GM23338 (cell line): ENCODE data around the gene GPD2. TPM values are rescaled to one million over a fixed set of nuclear protein-coding genes. Genes with fewer than 3 reads are reported as not detected.

ENCODE experiments used
- ATAC-seq: fragments of 200-7000 bp; cut with Tn5 transposase; 3 replicates; pipeline ENCODE4 v1.9.1; 2020
- DNase-seq: peaks from one replicate; pipeline ENCODE4 v3.0.0-alpha.2; 2015; ENCODE audit warnings: low spot score
- H2AFZ ChIP-seq: fragments of 200-600 bp; sonication (generic); 2 replicates; pipeline ENCODE4 v1.8.0; 2016; ENCODE audit warnings: antibody characterized with exemption, mild to moderate bottlenecking, moderate library complexity
- H3F3A ChIP-seq: fragments of 200-600 bp; sonication (generic); replicated peaks from 2 replicates; pipeline ENCODE4 v1.8.0; 2017; ENCODE audit warnings: antibody characterized with exemption, mixed run types, low read depth
- H3K27ac ChIP-seq: fragments of 200-600 bp; sonication (generic); 2 replicates; pipeline ENCODE4 v1.6.1; 2016; ENCODE audit warnings: low read depth
- H3K27me3 ChIP-seq: fragments of 200-600 bp; sonication (generic); 2 replicates; pipeline ENCODE4 v1.8.0; 2016; ENCODE audit warnings: mild to moderate bottlenecking, mixed run types, moderate library complexity; ENCODE audit not compliant: insufficient read depth
- H3K36me3 ChIP-seq: fragments of 200-600 bp; sonication (generic); 2 replicates; pipeline ENCODE4 v1.8.0; 2016; ENCODE audit warnings: mild to moderate bottlenecking; ENCODE audit not compliant: insufficient read depth
- H3K4me1 ChIP-seq: fragments of 200-600 bp; sonication (generic); 2 replicates; pipeline ENCODE4 v1.8.0; 2016; ENCODE audit warnings: mild to moderate bottlenecking, moderate library complexity; ENCODE audit not compliant: insufficient read depth
- H3K4me2 ChIP-seq: fragments of 200-600 bp; sonication (generic); 2 replicates; pipeline ENCODE4 v1.7.1; 2017; ENCODE audit warnings: mixed run types
- H3K4me3 ChIP-seq: fragments of 200-600 bp; sonication (generic); 2 replicates; pipeline ENCODE4 v1.6.1; 2016; ENCODE audit warnings: mixed run types
- H3K79me2 ChIP-seq: fragments of 200-600 bp; sonication (generic); replicated peaks from 2 replicates; pipeline ENCODE4 v1.8.0; 2017; ENCODE audit warnings: mild to moderate bottlenecking; ENCODE audit not compliant: insufficient read depth
- H3K9me2 ChIP-seq: fragments of 200-600 bp; sonication (generic); 2 replicates; pipeline ENCODE4 v1.8.0; 2017; ENCODE audit not compliant: insufficient read depth
- H4K20me1 ChIP-seq: fragments of 200-600 bp; sonication (generic); replicated peaks from 2 replicates; pipeline ENCODE4 v1.8.0; 2017; ENCODE audit warnings: mild to moderate bottlenecking; ENCODE audit not compliant: insufficient read depth
- H3K27ac Mint-ChIP-seq: 2 replicates; pipeline ENCODE4 v1.8.0; 2020; ENCODE audit warnings: inconsistent platforms, mild to moderate bottlenecking, moderate library complexity, mixed read lengths
- H3K27me3 Mint-ChIP-seq: 3 replicates; pipeline ENCODE4 v1.8.0; 2022; ENCODE audit warnings: low read depth, mild to moderate bottlenecking, moderate library complexity, mixed read lengths, inconsistent platforms; ENCODE audit not compliant: insufficient read depth, poor library complexity
- H3K36me3 Mint-ChIP-seq: 3 replicates; pipeline ENCODE4 v1.8.0; 2021; ENCODE audit warnings: low read depth, mild to moderate bottlenecking, inconsistent platforms, moderate library complexity, mixed read lengths
- H3K4me1 Mint-ChIP-seq: 3 replicates; pipeline ENCODE4 v1.8.0; 2020; ENCODE audit warnings: mild to moderate bottlenecking, inconsistent platforms, mixed read lengths
- H3K4me3 Mint-ChIP-seq: 3 replicates; pipeline ENCODE4 v1.8.0; 2021; ENCODE audit warnings: moderate library complexity, mild to moderate bottlenecking, inconsistent platforms, mixed read lengths
- H3K9me3 Mint-ChIP-seq: 3 replicates; pipeline ENCODE4 v1.8.0; 2020; ENCODE audit warnings: moderate library complexity, mild to moderate bottlenecking, inconsistent platforms, mixed read lengths
- CREB1 ChIP-seq: fragments of 250-450 bp; sonication (Bioruptor Pico); IDR thresholded peaks from 2 replicates; pipeline ENCODE4 v1.5.0; 2020; ENCODE audit warnings: low read depth, mild to moderate bottlenecking, moderate library complexity
- CTCF ChIP-seq, 2 experiments: fragments of 200-600 bp in 1 of 2; sonication (generic) in 1 of 2; conservative IDR thresholded peaks; 2 replicates each; pipeline versions ENCODE4 v1.5.1 to v1.6.1; 2016 to 2017; ENCODE audit warnings: antibody characterized with exemption in 2 of 2, low read depth in 2 of 2, mild to moderate bottlenecking in 2 of 2, moderate library complexity in 1 of 2
- JUNB ChIP-seq: IDR thresholded peaks from one replicate; pipeline ENCODE4 v1.6.1; 2016; ENCODE audit warnings: antibody characterized with exemption; ENCODE audit not compliant: unreplicated experiment
- NANOG ChIP-seq: IDR thresholded peaks from 2 replicates; pipeline ENCODE4 v1.6.1; 2016; ENCODE audit warnings: antibody characterized with exemption, borderline replicate concordance
- POLR2AphosphoS5 ChIP-seq: IDR thresholded peaks from 2 replicates; pipeline ENCODE4 v1.6.1; 2016; ENCODE audit warnings: antibody characterized with exemption, low read depth
- REST ChIP-seq: IDR thresholded peaks from one replicate; pipeline ENCODE4 v1.6.1; 2018; ENCODE audit warnings: antibody characterized with exemption; ENCODE audit not compliant: unreplicated experiment
- ZNF114 ChIP-seq: fragments of 250-450 bp; sonication (Bioruptor Pico); IDR thresholded peaks from 2 replicates; pipeline ENCODE4 v1.5.0; 2020; ENCODE audit warnings: mild to moderate bottlenecking, moderate library complexity
- ZNF331 ChIP-seq: fragments of 250-450 bp; sonication (Bioruptor Pico); IDR thresholded peaks from 2 replicates; pipeline ENCODE4 v1.5.0; 2020; ENCODE audit warnings: low read depth, mild to moderate bottlenecking, moderate library complexity
- polyA plus RNA-seq: library from polyadenylated mRNA; unstranded; fragments of >200 nt; fragmentation: Nextera tagmentation; extraction: Ambion mirVana; gene quantifications from 2 replicates; pipeline ENCODE4 v1.2.1, GENCODE V29; 2016
- total RNA-seq: library from RNA; depleted of rRNA; stranded (reverse); fragments of >200 nt; shearing (Covaris generic); gene quantifications from 2 replicates; pipeline ENCODE4 v1.2.3, GENCODE V29; 2014

Gene GPD2
- total and polyA plus RNA-seq, 2 experiments from 2014 or later, result 9.4 to 67.4 TPM

GRCh38 chr2:156470975-156471583, 34.9 kb downstream of the GPD2 start:
- no peak overlapping the region for H2AFZ ChIP-seq
- Mint-ChIP-seq H3K9me3 (no peaks in the 10 kb centered on the region; the same call in 2 of the 3 replicates), H3K27me3 (no peaks in the 10 kb centered on the region), H3K36me3 (0 out of 3 replicates have a peak, but pooled peaks cover 5% of the 10 kb centered on the region), H3K4me1 (peaks cover 32% of the 10 kb centered on the region), H3K27ac (no peak overlapping the region), H3K4me3 (no peak overlapping the region)
- H4K20me1 ChIP-seq, result 0 out of 2 replicates have a peak, but pooled peaks cover 2% of the 10 kb centered on the region
- no peaks in the 10 kb centered on the region for H3K9me2 ChIP-seq
- H3K79me2 ChIP-seq, result peaks cover 23% of the 10 kb centered on the region
- H3K27ac ChIP-seq, result no peak overlapping the region
- H3K4me1 ChIP-seq, result peaks cover 15% of the 10 kb centered on the region
- ATAC-seq (no peak), DNase-seq (no peak)
- H3K27me3 ChIP-seq, result no peaks in the 10 kb centered on the region
- TF ChIP-seq POLR2AphosphoS5 (no peak), ZNF331 (no peak)
- no peak overlapping the region for H3K4me3 ChIP-seq
- no peak overlapping the region for H3K4me2 ChIP-seq
- no peaks in the 10 kb centered on the region for H3F3A ChIP-seq
- H3K36me3 ChIP-seq, result no peaks in the 10 kb centered on the region

- H3K4me2 ChIP-seq, result no peak overlapping the region
Measured at GRCh38 chr2:156471762-156472161, 35.6 kb downstream of the GPD2 start.

GRCh38 chr2:156472686-156473085, 36.5 kb downstream of the GPD2 start:
- DNase-seq (no peak), ATAC-seq (no peak)
- Histone ChIP-seq H3K4me2 (no peak overlapping the region), H3K4me3 (no peak overlapping the region), H3K4me1 (peaks cover 4% of the 10 kb centered on the region), H2AFZ (no peak overlapping the region), H4K20me1 (0 out of 2 replicates have a peak, but pooled peaks cover 2% of the 10 kb centered on the region), H3K9me2 (no peaks in the 10 kb centered on the region), H3K79me2 (peaks cover 16% of the 10 kb centered on the region), H3K27me3 (no peaks in the 10 kb centered on the region), H3K27ac (no peak overlapping the region), H3K36me3 (no peaks in the 10 kb centered on the region), H3F3A (no peaks in the 10 kb centered on the region)
- H3K27ac Mint-ChIP-seq, result no peak overlapping the region
- no peaks in the 10 kb centered on the region for H3K27me3 Mint-ChIP-seq
- H3K9me3 Mint-ChIP-seq, result no peaks in the 10 kb centered on the region; the same call in 2 of the 3 replicates
- peaks cover 5% of the 10 kb centered on the region; the same call in 1 of the 3 replicates for H3K36me3 Mint-ChIP-seq
- peaks cover 21% of the 10 kb centered on the region for H3K4me1 Mint-ChIP-seq
- no peak overlapping the region for H3K4me3 Mint-ChIP-seq
- TF ChIP-seq ZNF331 (no peak), NANOG (no peak), CREB1 (CRISPR knock-in tag) (no peak), CTCF (conservative IDR thresholded peaks at IDR 0.05; ENCODE audit: low read depth in 2 of 2) (no peak), REST (no peak)

More at GRCh38 chr2:156471762-156472161, 35.6 kb downstream of the GPD2 start:
- peaks cover 30% of the 10 kb centered on the region for H3K4me1 Mint-ChIP-seq
- TF ChIP-seq CTCF (conservative IDR thresholded peaks at IDR 0.05; ENCODE audit: low read depth in 2 of 2), result no peak
- no peak for TF ChIP-seq JUNB
- TF ChIP-seq POLR2AphosphoS5, result no peak
- TF ChIP-seq NANOG, result no peak
- no peak for TF ChIP-seq ZNF114
- no peak overlapping the region for H3K27ac Mint-ChIP-seq
- H3K36me3 Mint-ChIP-seq, result 0 out of 3 replicates have a peak, but pooled peaks cover 5% of the 10 kb centered on the region
- H3K4me3 ChIP-seq, result no peak overlapping the region
- no peak overlapping the region for H3K4me3 Mint-ChIP-seq
- no peaks in the 10 kb centered on the region for H3K27me3 ChIP-seq
- H3K9me2 ChIP-seq, result no peaks in the 10 kb centered on the region
- no peaks in the 10 kb centered on the region for H3K27me3 Mint-ChIP-seq
- no peaks in the 10 kb centered on the region for H3K36me3 ChIP-seq
- no peak overlapping the region for H2AFZ ChIP-seq
- ATAC-seq (no peak), DNase-seq (no peak)
- peaks cover 14% of the 10 kb centered on the region for H3K4me1 ChIP-seq
- peaks cover 23% of the 10 kb centered on the region for H3K79me2 ChIP-seq
- H3F3A ChIP-seq, result no peaks in the 10 kb centered on the region
- H3K27ac ChIP-seq, result no peak overlapping the region
- H3K9me3 Mint-ChIP-seq, result no peaks in the 10 kb centered on the region; the same call in 2 of the 3 replicates
- 0 out of 2 replicates have a peak, but pooled peaks cover 2% of the 10 kb centered on the region for H4K20me1 ChIP-seq
